Measurements from ENCODE around the gene NECAB2. TPM values are rescaled to one million over a fixed set of nuclear protein-coding genes. Genes with fewer than 3 reads are reported as not detected.
A peak's percentile ranks its signal among the peaks of the same experiment; 100 is the strongest.

The NECAB2 gene
- not detected in 2 replicates for total RNA-seq

DNA sequence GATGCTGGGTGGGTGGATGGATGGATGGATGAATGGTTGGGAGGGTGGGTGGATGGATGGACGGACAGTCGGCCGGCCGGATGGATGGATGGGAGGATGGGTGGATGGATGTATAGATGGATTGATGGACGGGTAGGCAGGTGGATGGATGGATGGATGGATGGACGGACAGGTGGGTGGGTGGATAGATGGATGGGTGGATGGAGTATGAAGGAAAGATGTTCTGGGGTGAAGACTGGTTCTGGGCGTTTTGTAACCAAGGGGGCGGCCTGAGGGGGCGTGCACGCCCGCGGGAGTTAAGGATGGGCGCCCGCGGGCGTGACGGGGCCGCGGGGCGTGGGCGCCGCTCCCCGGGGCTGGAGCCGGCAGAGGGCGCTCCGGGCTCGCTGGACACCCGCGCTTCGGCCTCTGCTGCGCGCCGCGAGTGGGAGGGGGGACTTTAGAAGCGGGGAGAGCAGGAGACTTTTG is at the start of gene NECAB2:
Gene NECAB2 (plus strand): TSS at position 407 of the 468 bp plus-strand sequence. CDS start 405 bp downstream, outside the sequence.
- H3K4me3 ChIP-seq (ENCODE audit: low read depth, low read length) = peak within 1 kb of the TSS; percentile 44
- TF ChIP-seq, protein P1, sequence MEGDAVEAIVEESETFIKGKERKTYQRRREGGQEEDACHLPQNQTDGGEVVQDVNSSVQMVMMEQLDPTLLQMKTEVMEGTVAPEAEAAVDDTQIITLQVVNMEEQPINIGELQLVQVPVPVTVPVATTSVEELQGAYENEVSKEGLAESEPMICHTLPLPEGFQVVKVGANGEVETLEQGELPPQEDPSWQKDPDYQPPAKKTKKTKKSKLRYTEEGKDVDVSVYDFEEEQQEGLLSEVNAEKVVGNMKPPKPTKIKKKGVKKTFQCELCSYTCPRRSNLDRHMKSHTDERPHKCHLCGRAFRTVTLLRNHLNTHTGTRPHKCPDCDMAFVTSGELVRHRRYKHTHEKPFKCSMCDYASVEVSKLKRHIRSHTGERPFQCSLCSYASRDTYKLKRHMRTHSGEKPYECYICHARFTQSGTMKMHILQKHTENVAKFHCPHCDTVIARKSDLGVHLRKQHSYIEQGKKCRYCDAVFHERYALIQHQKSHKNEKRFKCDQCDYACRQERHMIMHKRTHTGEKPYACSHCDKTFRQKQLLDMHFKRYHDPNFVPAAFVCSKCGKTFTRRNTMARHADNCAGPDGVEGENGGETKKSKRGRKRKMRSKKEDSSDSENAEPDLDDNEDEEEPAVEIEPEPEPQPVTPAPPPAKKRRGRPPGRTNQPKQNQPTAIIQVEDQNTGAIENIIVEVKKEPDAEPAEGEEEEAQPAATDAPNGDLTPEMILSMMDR (IDR thresholded peaks at IDR 0.05; ENCODE audit: insufficient read depth, low read depth, low read length) = peak; percentile 53
- peak; percentile 18 for DNase-seq (ENCODE audit: low read depth)

DNA sequence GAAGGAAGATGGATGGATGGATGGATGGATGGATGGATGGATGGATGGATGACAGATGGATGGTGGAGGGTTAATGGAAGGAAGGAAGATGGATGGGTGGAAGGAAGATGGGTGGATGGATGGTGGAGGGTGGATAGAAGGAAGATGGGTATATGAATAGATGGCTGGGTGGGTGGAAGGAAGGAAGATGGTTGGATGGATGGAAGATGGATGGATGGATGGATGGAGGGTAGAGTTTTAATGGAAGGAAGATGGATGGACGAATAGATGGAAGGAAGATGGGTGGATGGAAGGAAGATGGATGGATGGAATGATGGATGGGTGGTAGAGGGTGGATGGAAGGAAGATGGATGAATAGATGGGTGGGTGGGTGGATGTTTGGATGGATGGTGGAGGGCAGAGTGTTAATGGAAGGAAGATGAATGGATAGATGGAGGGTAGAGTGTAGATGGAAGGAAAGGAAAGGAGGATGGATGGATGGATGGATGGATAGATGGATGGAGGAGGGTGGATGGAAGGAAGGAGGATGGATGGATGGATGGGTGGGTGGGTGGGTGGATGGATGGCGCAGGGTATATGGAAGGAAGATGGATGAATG is 47.1 kb upstream of the NECAB2 start:
- no peak for DNase-seq (ENCODE audit: low read depth)
- no peak overlapping the region for H3K4me3 ChIP-seq (ENCODE audit: low read depth, low read length)
- TF ChIP-seq, protein P1 (IDR thresholded peaks at IDR 0.05; ENCODE audit: insufficient read depth, low read depth, low read length) = no peak

DNA sequence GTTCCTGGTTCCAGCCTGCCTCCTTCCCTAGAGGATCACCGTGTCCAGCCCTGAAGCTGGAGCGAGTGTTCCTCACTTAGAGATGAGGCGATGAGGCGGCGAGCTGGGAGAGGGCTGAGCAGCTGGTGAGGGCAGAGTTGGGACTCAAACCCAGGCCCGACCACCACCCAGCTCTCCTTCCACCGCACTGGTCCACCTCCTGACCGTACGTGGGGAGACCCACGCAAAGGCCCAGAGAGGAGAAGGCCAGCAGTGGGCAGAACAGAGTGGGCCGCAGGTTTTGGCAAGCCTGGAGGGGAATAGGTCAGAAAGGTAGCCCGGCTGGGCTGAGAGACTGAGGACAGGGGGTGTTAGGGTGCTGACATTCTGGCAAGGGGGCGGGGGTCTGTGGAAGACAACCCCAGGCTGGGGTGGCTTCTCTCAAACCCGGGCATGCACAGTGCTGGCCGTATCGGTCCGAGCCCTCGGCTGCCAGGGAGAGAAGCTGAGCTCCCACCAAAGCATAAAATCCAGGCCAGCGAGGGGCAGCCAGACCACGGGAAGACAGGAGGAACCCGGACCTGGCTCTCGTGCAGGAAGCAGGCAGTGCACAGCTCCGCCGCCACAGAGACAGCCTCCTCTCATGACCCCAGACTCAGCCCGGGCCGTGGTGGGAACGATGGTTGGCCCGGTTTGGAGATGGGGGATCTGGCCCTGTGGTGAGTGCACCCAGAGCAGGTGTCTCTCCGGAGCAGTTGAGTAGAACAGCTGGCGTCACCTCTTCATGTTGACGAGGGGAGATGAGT is 44.3 kb upstream of the NECAB2 start:
- no peak for DNase-seq (ENCODE audit: low read depth)
- TF ChIP-seq, protein P1 (IDR thresholded peaks at IDR 0.05; ENCODE audit: insufficient read depth, low read depth, low read length) = no peak
- no peak overlapping the region for H3K4me3 ChIP-seq (ENCODE audit: low read depth, low read length)

DNA sequence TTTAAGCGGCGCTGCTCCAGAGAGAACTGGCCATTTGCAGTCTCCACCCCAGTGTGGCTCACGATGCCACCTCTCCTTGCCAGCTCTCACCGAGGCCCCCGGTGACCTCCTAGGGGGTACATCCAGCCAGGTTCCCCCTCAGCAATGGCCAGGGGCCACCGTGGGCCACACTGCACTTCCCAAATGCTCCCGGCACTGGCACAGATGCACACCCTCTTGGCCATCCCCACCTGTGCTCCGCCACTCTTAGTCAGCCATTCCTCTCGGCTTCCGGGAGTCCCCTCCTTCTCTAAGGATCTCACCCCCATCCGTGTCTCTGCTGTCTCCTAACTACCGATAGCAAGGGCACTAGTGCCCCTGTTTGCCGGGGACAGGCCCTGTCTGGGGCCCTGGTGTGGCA is 43.4 kb upstream of the NECAB2 start:
- no peak overlapping the region for H3K4me3 ChIP-seq (ENCODE audit: low read depth, low read length)
- no peak for DNase-seq (ENCODE audit: low read depth)
- TF ChIP-seq, protein P1 (IDR thresholded peaks at IDR 0.05; ENCODE audit: insufficient read depth, low read depth, low read length) = no peak

DNA sequence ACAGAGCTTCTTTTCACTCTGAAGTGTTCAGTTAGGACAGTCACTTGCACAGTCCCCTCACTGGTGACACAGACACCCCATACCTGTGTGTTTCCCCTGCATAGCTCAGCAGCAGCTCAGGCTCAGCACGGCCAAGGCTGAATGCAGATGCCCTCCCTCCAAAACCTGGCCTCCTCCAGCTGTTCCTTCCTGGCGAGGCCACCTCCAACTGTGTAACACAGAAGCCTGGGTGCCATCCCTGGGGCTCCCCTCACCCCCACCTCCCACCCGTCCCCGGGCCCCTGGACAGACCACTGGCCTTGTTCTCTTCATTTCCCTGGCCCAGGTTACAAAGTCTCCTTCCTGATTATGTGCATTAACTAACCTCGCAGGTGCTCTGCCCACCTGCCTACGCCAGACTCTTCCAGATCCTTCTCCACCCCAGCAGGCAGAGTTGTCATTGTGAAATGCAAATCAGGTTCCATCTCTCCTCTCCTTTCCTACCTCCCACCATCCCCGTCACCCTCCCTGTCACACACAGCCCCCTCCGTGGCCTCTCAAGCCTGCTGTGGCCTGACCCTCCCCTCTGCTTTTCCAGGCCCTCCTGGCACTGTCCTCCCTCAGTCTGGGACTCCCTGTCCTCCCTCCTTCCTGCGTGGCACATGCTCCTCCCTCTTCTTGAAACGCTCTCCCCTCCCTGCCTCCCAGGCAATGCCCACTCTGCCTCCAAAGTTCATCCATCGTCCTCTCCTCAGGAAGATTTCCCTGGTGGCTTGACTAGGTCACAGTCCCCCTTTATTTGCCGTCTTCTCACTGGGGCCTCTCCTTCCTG is 42.7 kb upstream of the NECAB2 start:
- no peak for DNase-seq (ENCODE audit: low read depth)
- no peak overlapping the region for H3K4me3 ChIP-seq (ENCODE audit: low read depth, low read length)
- TF ChIP-seq, protein P1 (IDR thresholded peaks at IDR 0.05; ENCODE audit: insufficient read depth, low read depth, low read length) = no peak

DNA sequence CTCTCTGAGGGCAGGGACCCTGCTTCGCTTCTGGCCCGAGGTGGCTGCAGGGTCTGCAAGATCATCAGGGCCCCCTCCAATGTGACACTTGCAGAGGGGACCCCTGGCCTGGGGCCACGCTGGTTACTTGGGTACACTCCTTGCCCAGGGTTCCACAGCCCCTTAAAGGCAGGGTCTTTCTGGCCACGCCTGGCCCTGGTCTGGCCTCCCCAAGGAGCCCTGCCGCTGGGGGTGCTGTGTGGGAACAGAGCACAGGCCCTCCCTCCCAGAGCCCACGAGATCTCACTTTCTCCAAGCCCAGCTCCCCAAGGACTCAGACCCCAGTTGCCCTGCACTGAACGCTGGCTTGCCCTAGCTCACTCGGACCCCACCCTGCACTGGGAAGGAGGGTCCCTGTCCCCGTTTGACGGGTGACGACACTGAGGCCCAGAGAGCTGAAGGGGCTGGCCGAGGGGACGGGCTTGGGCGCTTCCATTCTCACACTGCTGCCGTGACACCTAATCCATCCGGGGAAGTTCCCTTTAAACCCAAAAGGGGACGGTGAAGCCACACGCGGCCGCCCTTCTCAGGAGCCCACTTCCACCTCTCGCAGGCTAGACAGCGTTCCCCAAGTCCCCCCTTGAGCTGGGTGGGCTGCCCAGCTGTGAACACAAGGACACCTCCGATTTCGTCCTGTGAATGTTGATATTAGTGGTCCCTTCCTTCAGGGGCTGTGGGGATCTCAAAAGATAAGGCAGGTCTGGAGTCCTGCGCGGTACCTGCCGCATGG is 41.9 kb upstream of the NECAB2 start:
- H3K4me3 ChIP-seq (ENCODE audit: low read depth, low read length) = no peak overlapping the region
- DNase-seq (ENCODE audit: low read depth) = no peak
- TF ChIP-seq, protein P1 (IDR thresholded peaks at IDR 0.05; ENCODE audit: insufficient read depth, low read depth, low read length) = no peak
